T-helper 1 cell treated with Interleukin-12 subunit alpha and Interleukin-12 subunit beta and Interleukin-4 antibody, amounts not matched to agents 30 μg/mL and 1 μg/mL, for 36 hours (primary cell): Measurements from ENCODE around the gene SPRR2B.
"Not testable (repeated sequence)": the region's sequence is repeated elsewhere in the genome, so short reads cannot be mapped to it uniquely, and the experiment has no call there.

Source experiments
- H3K27ac Mint-ChIP-seq: one replicate; pipeline ENCODE4 v1.8.0; 2021; ENCODE audit warnings: mild to moderate bottlenecking, mixed read lengths
- H3K27me3 Mint-ChIP-seq: one replicate; pipeline ENCODE4 v1.8.0; 2021; ENCODE audit warnings: low read depth, mixed read lengths
- H3K36me3 Mint-ChIP-seq: one replicate; pipeline ENCODE4 v1.8.0; 2021; ENCODE audit warnings: low read depth, mixed read lengths
- H3K4me1 Mint-ChIP-seq: one replicate; pipeline ENCODE4 v1.8.0; 2021; ENCODE audit warnings: low read depth, mixed read lengths
- H3K4me3 Mint-ChIP-seq: one replicate; pipeline ENCODE4 v1.8.0; 2021; ENCODE audit warnings: mild to moderate bottlenecking, moderate library complexity, mixed read lengths
- H3K9me3 Mint-ChIP-seq: one replicate; pipeline ENCODE4 v1.8.0; 2021; ENCODE audit warnings: mixed read lengths

SPRR2B gene

GRCh38 chr1:153022340-153022739 is 49.1 kb downstream of the SPRR2B start:
- not testable (repeated sequence) for H3K4me1 Mint-ChIP-seq, H3K27ac Mint-ChIP-seq

GRCh38 chr1:153021829-153022228 is 49.6 kb downstream of the SPRR2B start:
- H3K36me3 Mint-ChIP-seq, H3K4me1 Mint-ChIP-seq, H3K27ac Mint-ChIP-seq, H3K9me3 Mint-ChIP-seq, H3K4me3 Mint-ChIP-seq, H3K27me3 Mint-ChIP-seq: not testable (repeated sequence)

More at GRCh38 chr1:153022340-153022739, 49.1 kb downstream of the SPRR2B start:
- H3K27me3 Mint-ChIP-seq, H3K4me3 Mint-ChIP-seq, H3K9me3 Mint-ChIP-seq, H3K36me3 Mint-ChIP-seq: not testable (repeated sequence)
